HCT116 (cell line): Measurements from ENCODE around the gene CENPV. TPM values are rescaled to one million over a fixed set of nuclear protein-coding genes. Genes with fewer than 3 reads are reported as not detected.

Experiments used
- ATAC-seq: fragments of 200-7000 bp; cut with Tn5 transposase; 2 replicates; pipeline ENCODE4 v1.9.1; 2020; ENCODE audit warnings: mild to moderate bottlenecking, moderate library complexity
- BruUV-seq: library from RNA; stranded (reverse); fragments of 400-500 nt; replicated peaks from 2 replicates; lab custom pipeline; 2021; lab: Mats Ljungman, UMichigan
- CTCF ChIA-PET: fragments of 300-600 bp; sonication (Branson Sonifier 250); formaldehyde crosslinking; loops from one replicate; lab custom pipeline; 2021; ENCODE audit warnings: antibody characterized with exemption; lab: Charles Lee
- POLR2A ChIA-PET: fragments of 300-600, 350-600 bp; sonication (Branson Sonifier 250); formaldehyde crosslinking; loops from one replicate; lab custom pipeline; 2021; ENCODE audit warnings: antibody characterized with exemption; lab: Charles Lee
- RAD21 ChIA-PET, 2 experiments: fragments of 300-600 bp; sonication (Branson Sonifier 250); formaldehyde crosslinking; loops; one replicate each; lab custom pipeline; 2023; ENCODE audit warnings: low total read pairs in 2 of 2; ENCODE audit not compliant: uncharacterized antibody in 2 of 2, unreplicated experiment in 2 of 2, low non-redundant PET in 1 of 2; lab: Charles Lee
- DNase-seq: peaks from one replicate; pipeline ENCODE4 v3.0.0-alpha.2; 2010; ENCODE audit warnings: low read depth, low spot score
- H2AFZ ChIP-seq: fragments of 200-600 bp; shearing (Covaris generic), sonication (generic); 2 replicates; pipeline ENCODE4 v1.6.1; 2017; ENCODE audit warnings: low read depth, mixed run types, mixed read lengths, antibody characterized with exemption, low read length; ENCODE audit not compliant: poor library complexity, severe bottlenecking
- H3K27ac ChIP-seq: 2 replicates; pipeline ENCODE4 v1.5.1; 2012; ENCODE audit warnings: low read depth, low read length
- H3K27me3 ChIP-seq: fragments of 200-600 bp; sonication (generic); 2 replicates; pipeline ENCODE4 v1.6.1; 2016; ENCODE audit warnings: mixed run types, low read length, mixed read lengths; ENCODE audit not compliant: insufficient read depth
- H3K36me3 ChIP-seq, 2 experiments: fragments of 200-500 bp in 1 of 2; fragments of 200-600 bp in 1 of 2; sonication (Bioruptor generic) in 1 of 2; sonication (generic) in 1 of 2; 2 replicates each; pipeline versions ENCODE4 v1.5.1 to v1.6.1; 2014 to 2016; ENCODE audit warnings: low read length in 2 of 2, inconsistent platforms in 1 of 2, mixed read lengths in 1 of 2, mixed run types in 1 of 2; ENCODE audit not compliant: insufficient read depth in 2 of 2, control insufficient read depth in 1 of 2
- H3K4me1 ChIP-seq, 2 experiments: fragments of 200-600 bp in 1 of 2; sonication (generic) in 1 of 2; 2 replicates each; pipeline versions ENCODE4 v1.5.1 to v1.6.1; 2012 to 2017; ENCODE audit warnings: low read length in 2 of 2, inconsistent platforms in 1 of 2, mild to moderate bottlenecking in 1 of 2, mixed read lengths in 1 of 2, mixed run types in 1 of 2, moderate library complexity in 1 of 2; ENCODE audit not compliant: insufficient read depth in 2 of 2, control insufficient read depth in 1 of 2
- H3K4me2 ChIP-seq: fragments of 200-600 bp; sonication (generic); 2 replicates; pipeline ENCODE4 v1.6.1; 2017; ENCODE audit warnings: mixed run types, low read length, mixed read lengths
- H3K4me3 ChIP-seq, 2 experiments: fragments of 200-600 bp in 1 of 2; sonication (generic) in 1 of 2; replicated peaks in 1 of 2; 2 replicates each; pipeline ENCODE4 v1.5.1; 2011 to 2016; ENCODE audit warnings: low read length in 2 of 2, control low read depth in 1 of 2, low read depth in 1 of 2, mild to moderate bottlenecking in 1 of 2, mixed read lengths in 1 of 2, mixed run types in 1 of 2
- H3K79me2 ChIP-seq: fragments of 200-600 bp; sonication (generic); 2 replicates; pipeline ENCODE4 v1.6.1; 2017; ENCODE audit warnings: mild to moderate bottlenecking, mixed run types, low read length, moderate library complexity, mixed read lengths; ENCODE audit not compliant: insufficient read depth
- H3K9ac ChIP-seq: fragments of 200-600 bp; sonication (generic); 2 replicates; pipeline ENCODE4 v1.6.1; 2016; ENCODE audit warnings: low read length, mixed read lengths
- H3K9me2 ChIP-seq: fragments of 200-600 bp; sonication (generic), shearing (Covaris generic); 2 replicates; pipeline ENCODE4 v1.6.1; 2017; ENCODE audit warnings: mixed run types, mild to moderate bottlenecking, moderate library complexity; ENCODE audit not compliant: insufficient read depth
- H3K9me3 ChIP-seq, 2 experiments: fragments of 200-500 bp in 1 of 2; fragments of 200-600 bp in 1 of 2; sonication (Bioruptor generic) in 1 of 2; sonication (generic) in 1 of 2; 2 replicates each; pipeline ENCODE4 v1.6.1; 2014 to 2017; ENCODE audit warnings: low read length in 2 of 2, mixed read lengths in 2 of 2, inconsistent platforms in 1 of 2, low read depth in 1 of 2, mild to moderate bottlenecking in 1 of 2, mixed run types in 1 of 2, moderate library complexity in 1 of 2; ENCODE audit not compliant: control insufficient read depth in 1 of 2, insufficient read depth in 1 of 2
- H4K20me1 ChIP-seq: fragments of 200-600 bp; sonication (generic), shearing (Covaris generic); 2 replicates; pipeline ENCODE4 v1.6.1; 2017; ENCODE audit warnings: mixed run types, mild to moderate bottlenecking, moderate library complexity; ENCODE audit not compliant: insufficient read depth
- ELF1 ChIP-seq: IDR thresholded peaks from 2 replicates; pipeline ENCODE4 v1.6.1; 2012; ENCODE audit warnings: low read depth, borderline replicate concordance
- EZH2 ChIP-seq: fragments of 200-600 bp; sonication (generic); IDR thresholded peaks from 2 replicates; pipeline ENCODE4 v1.6.1; 2017; ENCODE audit warnings: antibody characterized with exemption, mixed run types
- FOSL1 ChIP-seq: IDR thresholded peaks from 2 replicates; pipeline ENCODE4 v1.6.1; 2012; ENCODE audit warnings: low read depth
- RAD21 ChIP-seq: IDR thresholded peaks from 2 replicates; pipeline ENCODE4 v1.6.1; 2012; ENCODE audit warnings: low read depth, mild to moderate bottlenecking
- SIN3A ChIP-seq: IDR thresholded peaks from 2 replicates; pipeline ENCODE4 v1.6.1; 2012; ENCODE audit warnings: low read depth
- TCF7L2 ChIP-seq: IDR thresholded peaks from 2 replicates; pipeline ENCODE4 v1.7.0; 2011; ENCODE audit warnings: borderline replicate concordance, inconsistent platforms; ENCODE audit not compliant: insufficient read depth, insufficient read length; ENCODE audit errors: extremely low read depth
- ZFX ChIP-seq: fragments of 450-650 bp; IDR thresholded peaks from 2 replicates; pipeline ENCODE4 v1.6.1; 2017
- intact Hi-C: fragments of 100-400 bp; cut with micrococcal nuclease; formaldehyde crosslinking; loops from 2 replicates; pipeline ENCODE4 v1.10.0; 2022
- total RNA-seq: library from RNA; stranded (reverse); gene quantifications from one replicate; pipeline ENCODE4 v1.2.1, GENCODE V29; 2021; ENCODE audit not compliant: unreplicated experiment
- TF ChIP-seq, protein P1 (sequence below): IDR thresholded peaks from 2 replicates; pipeline ENCODE4 v1.6.1; 2012
- TF ChIP-seq, protein P2 (sequence below): IDR thresholded peaks from 2 replicates; pipeline ENCODE4 v1.6.1; 2012

CENPV gene
- total RNA-seq, 1 experiment from 2014 or later = 84.7 TPM

DNA sequence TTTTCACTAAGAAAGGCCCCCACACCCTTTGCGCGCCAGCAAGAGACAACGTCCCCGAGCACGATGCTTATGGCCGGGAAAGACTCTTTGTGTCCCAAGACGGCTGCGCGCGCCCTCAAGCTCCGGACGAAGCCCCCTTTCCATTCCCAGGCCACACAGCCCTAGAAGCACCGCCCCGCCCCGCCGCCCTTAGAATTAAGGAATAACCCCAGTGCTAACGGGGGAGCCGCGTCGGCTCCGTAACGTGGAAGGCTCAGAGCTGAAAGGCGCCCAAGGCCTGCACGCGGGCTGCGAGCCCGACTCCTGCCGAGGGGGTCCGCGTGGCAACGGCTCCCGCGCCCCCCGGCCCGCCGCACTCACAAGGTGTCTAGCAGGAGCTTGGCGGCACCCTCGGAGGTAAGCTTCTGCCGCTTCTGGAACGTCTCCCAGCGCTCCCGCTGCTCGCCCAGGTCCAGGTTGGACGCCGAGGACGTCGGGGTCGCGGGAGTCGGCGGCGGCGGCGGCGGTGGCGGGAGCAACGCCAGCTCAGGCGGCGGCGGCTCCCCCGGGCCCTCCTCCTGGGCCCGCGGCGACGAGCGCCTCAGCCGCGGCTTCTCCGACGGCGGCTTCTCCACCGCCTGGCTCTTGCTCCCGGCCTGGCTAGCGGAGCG is 477 bp downstream of the CENPV start:
- DNase-seq = no peak
- Histone ChIP-seq H3K9ac (peak overlapping the region; percentile 97), H3K4me3 (peak overlapping the region; percentile 83 to 92), H3K79me2 (peaks cover 39% of the 10 kb centered on the region), H3K9me2 (no peaks in the 10 kb centered on the region), H3K9me3 (no peaks in the 10 kb centered on the region), H3K36me3 (peaks cover 11 to 19% of the 10 kb centered on the region in 2 experiments; a peak in 3 of 4 replicates), H3K27me3 (no peaks in the 10 kb centered on the region)
- peak; percentile 55 for ATAC-seq
- RAD21 ChIA-PET = no interaction called here
- CTCF ChIA-PET = interaction anchor here (0.9 to 4.3 kb wide), 3 partner anchors 9 to 13 kb away, joined by 3 to 31 read pairs (median 4); no protein-coding TSS in a partner anchor
- intact Hi-C loops = loop anchor here (5.0 kb wide), 1 partner anchor 65 kb away; no protein-coding TSS in a partner anchor
- no TSS peak for BruUV-seq
- TF ChIP-seq, protein P1, sequence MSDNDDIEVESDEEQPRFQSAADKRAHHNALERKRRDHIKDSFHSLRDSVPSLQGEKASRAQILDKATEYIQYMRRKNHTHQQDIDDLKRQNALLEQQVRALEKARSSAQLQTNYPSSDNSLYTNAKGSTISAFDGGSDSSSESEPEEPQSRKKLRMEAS = 0 out of 2 replicates have a peak, but pooled peaks have one; percentile 15
- peak; percentile 29; the same call in 1 of the 2 replicates for TF ChIP-seq SIN3A
- peak; percentile 95; the same call in 1 of the 2 replicates for TF ChIP-seq ZFX
- TF ChIP-seq, protein P2, sequence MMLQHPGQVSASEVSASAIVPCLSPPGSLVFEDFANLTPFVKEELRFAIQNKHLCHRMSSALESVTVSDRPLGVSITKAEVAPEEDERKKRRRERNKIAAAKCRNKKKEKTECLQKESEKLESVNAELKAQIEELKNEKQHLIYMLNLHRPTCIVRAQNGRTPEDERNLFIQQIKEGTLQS = no peak
- 0 out of 2 replicates have a peak, but pooled peaks have one; percentile 1 for TF ChIP-seq RAD21
- TF ChIP-seq ELF1 = no peak
- TF ChIP-seq, all 23 proteins: peak for 4
- peak overlapping the region; percentile 92 for H3K4me2 ChIP-seq
- H4K20me1 ChIP-seq = peaks cover 4% of the 10 kb centered on the region; the same call in 1 of the 2 replicates
- H3K27ac ChIP-seq = peak overlapping the region; percentile 89
- no peak overlapping the region for H2AFZ ChIP-seq
- POLR2A ChIA-PET = interaction anchor here (1.4 to 3.1 kb wide), 2 partner anchors 28 to 86 kb away, joined by 6 to 9 read pairs; partner anchors contain the start of gene UBB
- peaks cover 11 to 18% of the 10 kb centered on the region in 2 experiments for H3K4me1 ChIP-seq

DNA sequence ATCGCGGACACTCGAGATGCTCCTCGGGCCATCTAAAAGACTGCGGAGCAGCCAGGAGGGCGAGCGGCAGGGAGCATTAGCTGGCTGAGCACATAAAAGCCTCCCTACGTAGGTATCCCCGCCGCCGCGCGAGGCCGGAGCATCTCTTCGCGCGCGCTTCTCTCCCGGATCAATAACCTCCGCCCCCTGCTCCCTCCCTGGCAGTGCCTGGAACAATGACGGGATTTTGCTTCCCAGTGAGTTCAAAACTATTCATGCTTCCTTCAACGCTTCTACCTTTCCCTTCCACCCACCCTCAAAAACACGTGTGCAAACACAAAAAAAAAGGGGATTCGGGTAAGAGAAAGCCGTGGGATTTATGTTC is 984 bp downstream of the CENPV start:
- no peaks in the 10 kb centered on the region for H3K27me3 ChIP-seq
- H3K79me2 ChIP-seq = peaks cover 39% of the 10 kb centered on the region
- DNase-seq (no peak), ATAC-seq (peak; percentile 63)
- peak overlapping the region; percentile 89 for H3K27ac ChIP-seq
- H3K9me3 ChIP-seq = no peaks in the 10 kb centered on the region
- ChIA-PET POLR2A (interaction anchor here (0.9 to 3.1 kb wide), 2 partner anchors 11 to 86 kb away, joined by 3 to 9 read pairs; no protein-coding TSS in a partner anchor), CTCF (interaction anchor here (0.9 to 4.3 kb wide), 2 partner anchors 12 kb away, joined by 4 to 31 read pairs; no protein-coding TSS in a partner anchor), RAD21 (no interaction called here)
- H3K4me3 ChIP-seq = peak overlapping the region; percentile 83 to 92
- peak overlapping the region; percentile 92 for H3K4me2 ChIP-seq
- H3K9ac ChIP-seq = peak overlapping the region; percentile 97
- H3K9me2 ChIP-seq = no peaks in the 10 kb centered on the region
- peaks cover 11 to 18% of the 10 kb centered on the region in 2 experiments for H3K4me1 ChIP-seq
- TF ChIP-seq, protein P1 = no peak
- TF ChIP-seq TCF7L2 (peak; percentile 57), EZH2 (no peak), FOSL1 (no peak)
- H4K20me1 ChIP-seq = peaks cover 4% of the 10 kb centered on the region; the same call in 1 of the 2 replicates
- H3K36me3 ChIP-seq = peaks cover 13 to 19% of the 10 kb centered on the region in 2 experiments; a peak in 3 of 4 replicates
- intact Hi-C loops = loop anchor here (5.0 kb wide), 1 partner anchor 65 kb away; no protein-coding TSS in a partner anchor
- TSS peak; percentile 63 for BruUV-seq
- H2AFZ ChIP-seq = no peak overlapping the region
